SKM-1 (cell line): ENCODE measurements around the gene IL5RA.
A peak's percentile ranks its signal among the peaks of the same experiment; 100 is the strongest.

Experiments
- DNase-seq: peaks from one replicate; lab custom pipeline; 2025; ENCODE audit not compliant: unreplicated experiment; lab: John Stamatoyannopoulos, UW

The IL5RA gene

GRCh38 chr3:3110299-3110630, at the start of gene IL5RA:
Gene IL5RA (minus strand): TSS chr3:3110374. CDS start chr3:3104984, 5,390 bp downstream.
- no peak for DNase-seq

- DNase-seq: no peak
Observed at GRCh38 chr3:3157484-3157883, 47.3 kb upstream of the IL5RA start.

- no peak for DNase-seq
Observed at GRCh38 chr3:3154879-3155610, 44.9 kb upstream of the IL5RA start.

GRCh38 chr3:3151513-3151912, 41.3 kb upstream of the IL5RA start:
- DNase-seq: no peak

GRCh38 chr3:3149560-3149959, 39.4 kb upstream of the IL5RA start:
- DNase-seq: no peak

GRCh38 chr3:3145831-3146230, 35.7 kb upstream of the IL5RA start:
- DNase-seq: no peak

GRCh38 chr3:3141939-3142338, 31.8 kb upstream of the IL5RA start:
- DNase-seq: no peak

GRCh38 chr3:3137526-3137925, 27.4 kb upstream of the IL5RA start:
- DNase-seq: no peak

GRCh38 chr3:3134750-3135448, 24.7 kb upstream of the IL5RA start:
- no peak for DNase-seq

- DNase-seq: no peak
Observed at GRCh38 chr3:3133500-3133899, 23.3 kb upstream of the IL5RA start.

- no peak for DNase-seq
Observed at GRCh38 chr3:3129579-3129978, 19.4 kb upstream of the IL5RA start.

- no peak for DNase-seq
Observed at GRCh38 chr3:3127432-3128010, 17.3 kb upstream of the IL5RA start.

- peak; percentile 55 for DNase-seq
Observed at GRCh38 chr3:3126477-3127431, 16.6 kb upstream of the IL5RA start, which contains the start of gene TRNT1. Gene TRNT1 (plus strand): TSS chr3:3126940. CDS start chr3:3129041, 2,101 bp downstream.

- DNase-seq: no peak
Observed at GRCh38 chr3:3125977-3126376, 15.8 kb upstream of the IL5RA start.

GRCh38 chr3:3119393-3119851, 9.2 kb upstream of the IL5RA start:
- no peak for DNase-seq

- no peak for DNase-seq
Observed at GRCh38 chr3:3117651-3118050, 7.5 kb upstream of the IL5RA start.

GRCh38 chr3:3113042-3113709, 3.0 kb upstream of the IL5RA start:
- no peak for DNase-seq

- no peak for DNase-seq
Observed at GRCh38 chr3:3110749-3111361, 681 bp upstream of the IL5RA start.

GRCh38 chr3:3109407-3110298, 521 bp downstream of the IL5RA start:
- no peak for DNase-seq
